ENCODE data around the gene ATP1A1. TPM values are rescaled to one million over a fixed set of nuclear protein-coding genes. Genes with fewer than 3 reads are reported as not detected.

ATP1A1 gene
- total RNA-seq, 2 experiments from 2014 or later: 74.4 to 186 TPM

DNA sequence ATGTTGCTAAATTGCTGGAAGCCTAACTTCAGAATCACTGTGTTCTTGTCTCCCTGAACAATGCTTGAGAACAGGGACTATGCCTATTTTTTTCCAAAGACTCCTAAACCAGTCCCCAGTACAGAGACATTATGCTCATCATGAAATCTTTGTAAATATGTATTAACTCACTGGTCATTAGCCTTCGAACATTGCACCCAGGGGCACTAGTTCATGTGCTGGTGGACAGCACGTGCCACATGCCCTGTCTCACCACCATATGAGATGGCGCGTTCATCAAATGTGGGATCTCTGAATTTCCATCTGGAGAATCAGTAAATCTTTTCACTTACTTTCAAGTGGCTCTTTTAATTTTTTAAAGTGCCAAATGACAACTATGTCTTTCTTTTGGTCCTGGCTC, 11.0 kb upstream of the ATP1A1 start:
- H2AFZ ChIP-seq (ENCODE audit: low read length): no peak overlapping the region; the same call in 1 of the 2 replicates
- BruUV-seq (replicated peaks): no TSS peak
- no peak for DNase-seq (ENCODE audit: low spot score)
- no peaks in the 10 kb centered on the region for H3K79me2 ChIP-seq (ENCODE audit: insufficient read depth, low read depth, low read length)
- CTCF ChIA-PET (ENCODE audit: unreplicated experiment): no interaction called here
- no peak overlapping the region for H3K27ac ChIP-seq (ENCODE audit: low read depth, low read length, poor library complexity, severe bottlenecking)
- peaks cover 1% of the 10 kb centered on the region for H3K4me1 ChIP-seq (ENCODE audit: insufficient read depth, low read length, poor library complexity, severe bottlenecking)
- TF ChIP-seq, protein P1, sequence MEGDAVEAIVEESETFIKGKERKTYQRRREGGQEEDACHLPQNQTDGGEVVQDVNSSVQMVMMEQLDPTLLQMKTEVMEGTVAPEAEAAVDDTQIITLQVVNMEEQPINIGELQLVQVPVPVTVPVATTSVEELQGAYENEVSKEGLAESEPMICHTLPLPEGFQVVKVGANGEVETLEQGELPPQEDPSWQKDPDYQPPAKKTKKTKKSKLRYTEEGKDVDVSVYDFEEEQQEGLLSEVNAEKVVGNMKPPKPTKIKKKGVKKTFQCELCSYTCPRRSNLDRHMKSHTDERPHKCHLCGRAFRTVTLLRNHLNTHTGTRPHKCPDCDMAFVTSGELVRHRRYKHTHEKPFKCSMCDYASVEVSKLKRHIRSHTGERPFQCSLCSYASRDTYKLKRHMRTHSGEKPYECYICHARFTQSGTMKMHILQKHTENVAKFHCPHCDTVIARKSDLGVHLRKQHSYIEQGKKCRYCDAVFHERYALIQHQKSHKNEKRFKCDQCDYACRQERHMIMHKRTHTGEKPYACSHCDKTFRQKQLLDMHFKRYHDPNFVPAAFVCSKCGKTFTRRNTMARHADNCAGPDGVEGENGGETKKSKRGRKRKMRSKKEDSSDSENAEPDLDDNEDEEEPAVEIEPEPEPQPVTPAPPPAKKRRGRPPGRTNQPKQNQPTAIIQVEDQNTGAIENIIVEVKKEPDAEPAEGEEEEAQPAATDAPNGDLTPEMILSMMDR (conservative IDR thresholded peaks at IDR 0.05; ENCODE audit: low read length): no peak
- TF ChIP-seq EZH2phosphoT487 (IDR thresholded peaks at IDR 0.05; ENCODE audit: borderline replicate concordance, low read depth, low read length): no peak
- H4K20me1 ChIP-seq (ENCODE audit: insufficient read depth, low read length): no peaks in the 10 kb centered on the region
- no peak overlapping the region for H3K4me3 ChIP-seq (ENCODE audit: low read depth, low read length, poor library complexity, severe bottlenecking)
- peaks cover 12% of the 10 kb centered on the region; the same call in 1 of the 2 replicates for H3K9me3 ChIP-seq (ENCODE audit: low read length)
- POLR2A ChIA-PET: no interaction called here
- H3K4me2 ChIP-seq (ENCODE audit: low read length): no peak overlapping the region
- no peaks in the 10 kb centered on the region for H3K9me2 ChIP-seq (ENCODE audit: insufficient read depth, low read length)
- intact Hi-C loops (cut with micrococcal nuclease; ENCODE audit: unreplicated experiment): loop anchor here (5.0 kb wide), 1 partner anchor 125 kb away; no protein-coding TSS in a partner anchor
- no peaks in the 10 kb centered on the region for H3K36me3 ChIP-seq (ENCODE audit: insufficient read depth, low read length)

DNA sequence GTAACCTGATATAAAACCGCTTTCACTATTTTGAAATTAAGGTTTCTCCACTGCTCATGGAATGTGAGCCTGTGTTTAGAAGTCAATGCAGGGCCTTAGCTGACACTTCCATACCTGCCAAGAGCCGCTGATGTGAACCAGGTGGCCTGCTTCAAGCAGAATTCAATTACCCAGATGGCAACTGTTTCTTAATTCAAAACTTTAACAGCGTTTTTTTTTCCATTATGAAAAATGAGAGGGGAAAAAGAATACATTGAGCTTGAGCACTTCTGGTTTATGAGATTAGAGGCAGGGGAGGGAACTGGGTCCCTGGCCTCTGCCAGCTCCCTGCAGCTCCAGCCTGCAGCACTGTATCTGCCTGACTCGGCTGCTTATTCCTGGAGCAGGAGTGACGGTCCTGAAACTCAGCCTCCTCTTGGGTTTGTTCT, 7.7 kb upstream of the ATP1A1 start:
- Histone ChIP-seq H4K20me1 (ENCODE audit: insufficient read depth, low read length) (no peaks in the 10 kb centered on the region), H3K4me3 (ENCODE audit: low read depth, low read length, poor library complexity, severe bottlenecking) (no peak overlapping the region), H3K4me2 (ENCODE audit: low read length) (no peak overlapping the region), H2AFZ (ENCODE audit: low read length) (no peak overlapping the region), H3K27ac (ENCODE audit: low read depth, low read length, poor library complexity, severe bottlenecking) (no peak overlapping the region), H3K79me2 (ENCODE audit: insufficient read depth, low read depth, low read length) (no peaks in the 10 kb centered on the region), H3K9me3 (ENCODE audit: low read length) (peaks cover 12% of the 10 kb centered on the region; the same call in 1 of the 2 replicates), H3K36me3 (ENCODE audit: insufficient read depth, low read length) (no peaks in the 10 kb centered on the region), H3K9me2 (ENCODE audit: insufficient read depth, low read length) (no peaks in the 10 kb centered on the region), H3K4me1 (ENCODE audit: insufficient read depth, low read length, poor library complexity, severe bottlenecking) (no peaks in the 10 kb centered on the region)
- CTCF ChIA-PET (ENCODE audit: unreplicated experiment): no interaction called here
- no peak for DNase-seq (ENCODE audit: low spot score)
- no peak for TF ChIP-seq EZH2phosphoT487 (IDR thresholded peaks at IDR 0.05; ENCODE audit: borderline replicate concordance, low read depth, low read length)
- TF ChIP-seq, protein P1 (conservative IDR thresholded peaks at IDR 0.05; ENCODE audit: low read length): no peak
- intact Hi-C loops (cut with micrococcal nuclease; ENCODE audit: unreplicated experiment): no loop called here
- POLR2A ChIA-PET: interaction anchor here (1.5 to 2.7 kb wide), 2 partner anchors 18 to 53 kb away, joined by 4 to 5 read pairs; no protein-coding TSS in a partner anchor
- BruUV-seq (replicated peaks): no TSS peak

DNA sequence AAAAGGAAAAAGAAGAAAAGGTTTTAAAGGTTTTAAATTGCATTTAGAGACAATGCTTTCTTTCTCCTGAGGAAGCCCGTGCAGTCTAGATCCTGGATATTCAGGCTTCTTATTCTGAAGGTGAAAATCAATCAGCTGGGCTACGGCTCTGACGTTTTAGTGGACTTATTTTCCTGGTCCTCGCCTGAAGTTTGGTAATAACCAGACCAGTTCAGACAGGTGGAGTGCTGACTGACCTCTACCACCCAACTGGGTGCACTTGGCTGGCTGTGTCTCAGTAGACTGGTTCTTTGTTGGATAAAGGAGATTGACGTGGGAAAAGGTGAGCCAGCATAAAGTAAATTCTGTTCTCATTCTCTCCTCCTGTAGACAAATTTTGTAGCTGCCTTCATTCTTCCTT, 7.2 kb upstream of the ATP1A1 start:
- Histone ChIP-seq H3K4me2 (ENCODE audit: low read length) (no peak overlapping the region), H2AFZ (ENCODE audit: low read length) (no peak overlapping the region), H3K4me3 (ENCODE audit: low read depth, low read length, poor library complexity, severe bottlenecking) (no peak overlapping the region), H3K36me3 (ENCODE audit: insufficient read depth, low read length) (no peaks in the 10 kb centered on the region), H3K9me2 (ENCODE audit: insufficient read depth, low read length) (no peaks in the 10 kb centered on the region), H3K79me2 (ENCODE audit: insufficient read depth, low read depth, low read length) (no peaks in the 10 kb centered on the region), H3K4me1 (ENCODE audit: insufficient read depth, low read length, poor library complexity, severe bottlenecking) (no peaks in the 10 kb centered on the region), H4K20me1 (ENCODE audit: insufficient read depth, low read length) (no peaks in the 10 kb centered on the region), H3K9me3 (ENCODE audit: low read length) (peaks cover 12% of the 10 kb centered on the region; the same call in 1 of the 2 replicates), H3K27ac (ENCODE audit: low read depth, low read length, poor library complexity, severe bottlenecking) (no peak overlapping the region)
- TF ChIP-seq, protein P1 (conservative IDR thresholded peaks at IDR 0.05; ENCODE audit: low read length): no peak
- TF ChIP-seq EZH2phosphoT487 (IDR thresholded peaks at IDR 0.05; ENCODE audit: borderline replicate concordance, low read depth, low read length): no peak
- DNase-seq (ENCODE audit: low spot score): no peak
- intact Hi-C loops (cut with micrococcal nuclease; ENCODE audit: unreplicated experiment): no loop called here
- BruUV-seq (replicated peaks): no TSS peak
- ChIA-PET CTCF (ENCODE audit: unreplicated experiment) (no interaction called here), POLR2A (interaction anchor here (0.8 to 2.7 kb wide), 4 partner anchors 9 to 53 kb away, joined by 4 to 6 read pairs (median 4); no protein-coding TSS in a partner anchor)

Measured in OCI-LY7 (cell line).